ENCODE data around the gene ABL1.

ABL1 gene

GRCh38 chr9:130862217-130862616 lies 27.2 kb downstream of the ABL1 start:
- no CpG with 5 or more reads among the region's 8 CpGs for WGBS (ENCODE audit: insufficient coverage, insufficient read length)
- no peaks in the 10 kb centered on the region for H3K9me3 ChIP-seq (ENCODE audit: control insufficient read depth, insufficient read depth, low read length)
- H3K27ac ChIP-seq (ENCODE audit: low read length) = no peak overlapping the region
- H3K27me3 ChIP-seq (ENCODE audit: control insufficient read depth, insufficient read depth, low read length) = no peaks in the 10 kb centered on the region
- H3K36me3 ChIP-seq (ENCODE audit: control insufficient read depth, insufficient read depth, low read length) = peaks cover 9% of the 10 kb centered on the region; the same call in 1 of the 2 replicates
- H3K4me3 ChIP-seq (ENCODE audit: low read length) = no peak overlapping the region
- no peaks in the 10 kb centered on the region for H3K4me1 ChIP-seq (ENCODE audit: control insufficient read depth, insufficient read depth, low read length)
- DNase-seq (ENCODE audit: low read depth, low spot score) = no peak

GRCh38 chr9:130862747-130863146 lies 27.7 kb downstream of the ABL1 start:
- Histone ChIP-seq H3K27me3 (ENCODE audit: control insufficient read depth, insufficient read depth, low read length) (no peaks in the 10 kb centered on the region), H3K27ac (ENCODE audit: low read length) (no peak overlapping the region), H3K36me3 (ENCODE audit: control insufficient read depth, insufficient read depth, low read length) (peaks cover 9% of the 10 kb centered on the region; the same call in 1 of the 2 replicates), H3K9me3 (ENCODE audit: control insufficient read depth, insufficient read depth, low read length) (no peaks in the 10 kb centered on the region), H3K4me1 (ENCODE audit: control insufficient read depth, insufficient read depth, low read length) (no peaks in the 10 kb centered on the region), H3K4me3 (ENCODE audit: low read length) (no peak overlapping the region)
- WGBS (ENCODE audit: insufficient coverage, insufficient read length) = no CpG with 5 or more reads among the region's 23 CpGs
- DNase-seq (ENCODE audit: low read depth, low spot score) = no peak

- no peak overlapping the region for H3K4me3 ChIP-seq (ENCODE audit: low read length)
- no peaks in the 10 kb centered on the region for H3K9me3 ChIP-seq (ENCODE audit: control insufficient read depth, insufficient read depth, low read length)
- no peak overlapping the region for H3K27ac ChIP-seq (ENCODE audit: low read length)
- H3K36me3 ChIP-seq (ENCODE audit: control insufficient read depth, insufficient read depth, low read length) = peaks cover 9% of the 10 kb centered on the region; the same call in 1 of the 2 replicates
- no peaks in the 10 kb centered on the region for H3K27me3 ChIP-seq (ENCODE audit: control insufficient read depth, insufficient read depth, low read length)
- WGBS (ENCODE audit: insufficient coverage, insufficient read length) = no CpG with 5 or more reads among the region's 6 CpGs
- no peaks in the 10 kb centered on the region for H3K4me1 ChIP-seq (ENCODE audit: control insufficient read depth, insufficient read depth, low read length)
- DNase-seq (ENCODE audit: low read depth, low spot score) = no peak
These were observed 29.5 kb downstream of the ABL1 start for GRCh38 chr9:130864541-130864940.

GRCh38 chr9:130865921-130866320 lies 30.9 kb downstream of the ABL1 start:
- Histone ChIP-seq H3K27me3 (ENCODE audit: control insufficient read depth, insufficient read depth, low read length) (no peaks in the 10 kb centered on the region), H3K27ac (ENCODE audit: low read length) (no peak overlapping the region), H3K36me3 (ENCODE audit: control insufficient read depth, insufficient read depth, low read length) (peaks cover 9% of the 10 kb centered on the region; the same call in 1 of the 2 replicates), H3K4me3 (ENCODE audit: low read length) (no peak overlapping the region), H3K9me3 (ENCODE audit: control insufficient read depth, insufficient read depth, low read length) (no peaks in the 10 kb centered on the region), H3K4me1 (ENCODE audit: control insufficient read depth, insufficient read depth, low read length) (no peaks in the 10 kb centered on the region)
- WGBS (ENCODE audit: insufficient coverage, insufficient read length) = no CpG with 5 or more reads among the region's 3 CpGs
- DNase-seq (ENCODE audit: low read depth, low spot score) = no peak

- peak; percentile 95 for DNase-seq (ENCODE audit: low read depth, low spot score)
- WGBS (ENCODE audit: insufficient coverage, insufficient read length) = no CpG with 5 or more reads among the region's 4 CpGs
- Histone ChIP-seq H3K27ac (ENCODE audit: low read length) (no peak overlapping the region), H3K27me3 (ENCODE audit: control insufficient read depth, insufficient read depth, low read length) (no peaks in the 10 kb centered on the region), H3K4me3 (ENCODE audit: low read length) (no peak overlapping the region), H3K4me1 (ENCODE audit: control insufficient read depth, insufficient read depth, low read length) (no peaks in the 10 kb centered on the region), H3K36me3 (ENCODE audit: control insufficient read depth, insufficient read depth, low read length) (peaks cover 9% of the 10 kb centered on the region; the same call in 1 of the 2 replicates), H3K9me3 (ENCODE audit: control insufficient read depth, insufficient read depth, low read length) (no peaks in the 10 kb centered on the region)
These were observed 31.5 kb downstream of the ABL1 start for GRCh38 chr9:130866474-130866965.

GRCh38 chr9:130867556-130867955 lies 32.5 kb downstream of the ABL1 start:
- Histone ChIP-seq H3K27ac (ENCODE audit: low read length) (no peak overlapping the region), H3K27me3 (ENCODE audit: control insufficient read depth, insufficient read depth, low read length) (no peaks in the 10 kb centered on the region), H3K4me1 (ENCODE audit: control insufficient read depth, insufficient read depth, low read length) (no peaks in the 10 kb centered on the region), H3K36me3 (ENCODE audit: control insufficient read depth, insufficient read depth, low read length) (peaks cover 16% of the 10 kb centered on the region), H3K9me3 (ENCODE audit: control insufficient read depth, insufficient read depth, low read length) (no peaks in the 10 kb centered on the region), H3K4me3 (ENCODE audit: low read length) (no peak overlapping the region)
- DNase-seq (ENCODE audit: low read depth, low spot score) = no peak
- no CpG with 5 or more reads among the region's 9 CpGs for WGBS (ENCODE audit: insufficient coverage, insufficient read length)

GRCh38 chr9:130868230-130868629 lies 33.2 kb downstream of the ABL1 start:
- no peaks in the 10 kb centered on the region for H3K9me3 ChIP-seq (ENCODE audit: control insufficient read depth, insufficient read depth, low read length)
- peaks cover 19% of the 10 kb centered on the region for H3K36me3 ChIP-seq (ENCODE audit: control insufficient read depth, insufficient read depth, low read length)
- WGBS (ENCODE audit: insufficient coverage, insufficient read length) = no CpG with 5 or more reads among the region's 3 CpGs
- H3K27ac ChIP-seq (ENCODE audit: low read length) = no peak overlapping the region
- no peak overlapping the region for H3K4me3 ChIP-seq (ENCODE audit: low read length)
- H3K4me1 ChIP-seq (ENCODE audit: control insufficient read depth, insufficient read depth, low read length) = no peaks in the 10 kb centered on the region
- no peaks in the 10 kb centered on the region for H3K27me3 ChIP-seq (ENCODE audit: control insufficient read depth, insufficient read depth, low read length)
- no peak for DNase-seq (ENCODE audit: low read depth, low spot score)

GRCh38 chr9:130869250-130869649 lies 34.2 kb downstream of the ABL1 start:
- Histone ChIP-seq H3K27me3 (ENCODE audit: control insufficient read depth, insufficient read depth, low read length) (no peaks in the 10 kb centered on the region), H3K9me3 (ENCODE audit: control insufficient read depth, insufficient read depth, low read length) (no peaks in the 10 kb centered on the region), H3K4me1 (ENCODE audit: control insufficient read depth, insufficient read depth, low read length) (no peaks in the 10 kb centered on the region), H3K4me3 (ENCODE audit: low read length) (no peak overlapping the region), H3K36me3 (ENCODE audit: control insufficient read depth, insufficient read depth, low read length) (peaks cover 24% of the 10 kb centered on the region), H3K27ac (ENCODE audit: low read length) (no peak overlapping the region)
- no CpG with 5 or more reads among the region's 8 CpGs for WGBS (ENCODE audit: insufficient coverage, insufficient read length)
- no peak for DNase-seq (ENCODE audit: low read depth, low spot score)

- H3K27ac ChIP-seq (ENCODE audit: low read length) = no peak overlapping the region
- H3K36me3 ChIP-seq (ENCODE audit: control insufficient read depth, insufficient read depth, low read length) = peaks cover 28% of the 10 kb centered on the region
- WGBS (ENCODE audit: insufficient coverage, insufficient read length) = no CpG with 5 or more reads among the region's 17 CpGs
- no peak for DNase-seq (ENCODE audit: low read depth, low spot score)
- H3K4me1 ChIP-seq (ENCODE audit: control insufficient read depth, insufficient read depth, low read length) = no peaks in the 10 kb centered on the region
- no peaks in the 10 kb centered on the region for H3K9me3 ChIP-seq (ENCODE audit: control insufficient read depth, insufficient read depth, low read length)
- H3K27me3 ChIP-seq (ENCODE audit: control insufficient read depth, insufficient read depth, low read length) = no peaks in the 10 kb centered on the region
- H3K4me3 ChIP-seq (ENCODE audit: low read length) = no peak overlapping the region
These were observed 35.7 kb downstream of the ABL1 start for GRCh38 chr9:130870491-130871381.

- Histone ChIP-seq H3K27ac (ENCODE audit: low read length) (no peak overlapping the region), H3K36me3 (ENCODE audit: control insufficient read depth, insufficient read depth, low read length) (peaks cover 28% of the 10 kb centered on the region), H3K9me3 (ENCODE audit: control insufficient read depth, insufficient read depth, low read length) (no peaks in the 10 kb centered on the region), H3K4me1 (ENCODE audit: control insufficient read depth, insufficient read depth, low read length) (no peaks in the 10 kb centered on the region), H3K4me3 (ENCODE audit: low read length) (no peak overlapping the region), H3K27me3 (ENCODE audit: control insufficient read depth, insufficient read depth, low read length) (no peaks in the 10 kb centered on the region)
- WGBS (ENCODE audit: insufficient coverage, insufficient read length) = no CpG with 5 or more reads among the region's 10 CpGs
- no peak for DNase-seq (ENCODE audit: low read depth, low spot score)
These were observed 36.5 kb downstream of the ABL1 start for GRCh38 chr9:130871395-130872062.

Measured in iPS DF 6.9 (cell line).